Measurements from ENCODE around the gene ABCA9.
"Not testable (repeated sequence)": the region's sequence is repeated elsewhere in the genome, so short reads cannot be mapped to it uniquely, and the experiment has no call there.

ABCA9 gene

DNA sequence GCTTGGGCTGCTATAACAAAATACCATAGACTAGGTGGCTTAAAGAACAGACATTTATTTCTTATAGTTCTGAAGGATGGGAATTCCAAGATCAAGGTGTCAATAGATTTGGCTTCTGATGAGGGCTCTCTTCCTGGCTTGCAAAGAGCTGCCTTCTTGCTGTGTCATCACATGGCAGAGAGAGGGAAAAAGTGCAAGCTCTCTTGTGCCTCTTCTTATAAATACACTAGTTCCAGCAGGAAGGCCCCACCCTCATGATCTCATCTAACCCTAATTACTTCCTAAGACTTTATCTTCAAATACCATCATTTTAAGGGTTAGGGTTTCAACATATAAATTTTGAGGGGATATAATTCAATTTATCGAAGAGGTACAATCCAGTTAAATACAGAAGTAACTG is 30.6 kb downstream of the ABCA9 start:
- no peak for DNase-seq (ENCODE audit: low read depth)

- no peak for DNase-seq (ENCODE audit: low read depth)
These were observed 42.0 kb downstream of the ABCA9 start for GRCh38 chr17:69018687-69019086.

- no peak for DNase-seq (ENCODE audit: low read depth)
These were observed 42.6 kb downstream of the ABCA9 start for GRCh38 chr17:69018022-69018615.

- DNase-seq (ENCODE audit: low read depth), result no peak
These were observed 45.1 kb downstream of the ABCA9 start for GRCh38 chr17:69015631-69016030.

GRCh38 chr17:69012895-69013805 is 47.6 kb downstream of the ABCA9 start:
- no peak for DNase-seq (ENCODE audit: low read depth)

DNA sequence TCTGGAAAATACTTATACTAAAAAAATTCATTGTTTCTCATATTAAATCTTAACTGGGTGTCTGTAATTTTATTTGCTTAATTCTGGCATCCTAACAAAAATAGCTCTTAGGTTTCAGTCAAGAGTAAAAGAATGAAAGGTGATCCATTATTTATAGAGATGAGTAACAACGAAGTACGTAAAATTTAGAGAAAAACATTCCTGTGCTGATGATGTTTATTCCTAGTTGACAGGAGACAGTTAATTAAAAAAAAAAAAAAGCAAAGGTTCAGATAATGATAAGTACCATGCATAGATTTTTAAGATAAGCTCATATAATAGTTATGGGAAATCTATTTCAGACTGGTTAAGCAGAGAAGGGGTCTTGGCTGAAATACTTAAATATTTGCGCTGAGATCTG is 50.8 kb downstream of the ABCA9 start:
- no peak for DNase-seq (ENCODE audit: low read depth)

- not testable (repeated sequence) for DNase-seq (ENCODE audit: low read depth)
These were observed 56.0 kb downstream of the ABCA9 start for GRCh38 chr17:69004759-69005158.

- DNase-seq (ENCODE audit: low read depth), result not testable (repeated sequence)
These were observed 61.0 kb downstream of the ABCA9 start for GRCh38 chr17:68999743-69000142.

GRCh38 chr17:68993112-68993511 is 67.6 kb downstream of the ABCA9 start:
- no peak for DNase-seq (ENCODE audit: low read depth)

DNA sequence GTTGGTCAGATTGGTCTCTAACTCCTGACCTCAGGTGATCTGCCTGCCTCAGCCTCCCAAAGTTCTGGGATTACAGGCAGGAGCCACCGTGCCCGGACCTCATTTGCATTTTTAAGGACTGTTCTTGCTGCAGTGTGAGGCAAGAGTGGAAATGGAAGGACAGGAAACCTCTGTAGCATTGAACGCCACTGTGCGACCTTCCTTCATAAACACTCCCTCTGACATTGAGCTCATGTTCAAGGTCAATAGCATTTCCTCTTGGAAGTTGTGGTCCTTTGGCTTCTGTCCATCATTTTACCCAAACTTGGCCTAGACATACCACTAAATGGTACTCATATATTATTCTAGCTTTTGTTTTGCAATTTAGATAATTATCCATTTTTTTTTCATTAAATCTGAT is 72.8 kb downstream of the ABCA9 start:
- no peak for DNase-seq (ENCODE audit: low read depth)

GRCh38 chr17:68981288-68981687 is 79.4 kb downstream of the ABCA9 start:
- no peak for DNase-seq (ENCODE audit: low read depth)

GRCh38 chr17:68973098-68973846 is 87.5 kb downstream of the ABCA9 start:
- DNase-seq (ENCODE audit: low read depth), result no peak

DNA sequence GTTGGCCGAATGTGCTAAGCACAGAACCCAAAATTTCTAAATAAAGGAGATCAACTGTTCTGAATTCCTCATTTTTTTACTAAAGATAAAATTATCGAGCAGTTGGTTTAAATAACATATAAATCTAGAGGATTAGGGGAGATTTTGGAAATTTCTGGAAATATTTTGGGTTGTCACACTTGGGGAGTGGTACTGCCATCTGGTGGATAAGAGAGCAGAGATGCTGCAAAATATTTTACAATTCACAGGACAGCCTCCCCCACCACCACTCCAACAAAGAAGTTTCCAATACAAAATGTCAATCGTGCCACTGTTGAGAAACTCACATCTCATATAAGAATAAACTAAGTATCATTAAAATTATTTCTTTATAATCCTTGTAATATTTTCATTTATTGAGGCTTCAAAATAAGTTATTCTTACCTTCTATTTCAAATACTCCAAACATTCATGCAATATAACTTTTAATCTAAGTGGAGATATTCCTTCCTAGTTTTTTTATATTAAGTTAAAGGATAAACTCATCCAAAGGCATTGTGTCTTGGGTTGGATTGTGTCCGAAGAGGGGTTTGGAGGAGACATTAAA is 88.5 kb downstream of the ABCA9 start:
- no peak for DNase-seq (ENCODE audit: low read depth)

- no peak for DNase-seq (ENCODE audit: low read depth)
These were observed 91.6 kb downstream of the ABCA9 start for GRCh38 chr17:68969101-68969500.

DNA sequence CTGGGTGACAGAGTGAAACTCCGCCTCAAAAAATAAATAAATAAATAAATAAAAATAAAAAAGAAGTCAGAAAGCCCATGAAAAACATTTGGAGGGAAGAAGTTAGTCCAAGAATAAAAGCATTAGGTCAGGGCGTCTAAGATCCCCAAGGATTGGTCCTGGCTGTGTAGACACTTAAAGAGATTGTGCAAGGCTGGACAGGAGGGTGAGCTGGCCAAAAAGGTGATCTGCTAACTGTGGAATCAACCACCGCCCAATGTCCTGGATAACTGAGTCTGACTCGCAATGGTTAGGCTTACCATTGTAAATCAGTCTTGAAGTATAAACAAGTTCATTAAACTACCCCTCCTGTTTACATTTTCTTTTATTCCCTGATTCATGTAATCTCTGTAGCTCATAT is 96.8 kb downstream of the ABCA9 start:
- no peak for DNase-seq (ENCODE audit: low read depth)

DNA sequence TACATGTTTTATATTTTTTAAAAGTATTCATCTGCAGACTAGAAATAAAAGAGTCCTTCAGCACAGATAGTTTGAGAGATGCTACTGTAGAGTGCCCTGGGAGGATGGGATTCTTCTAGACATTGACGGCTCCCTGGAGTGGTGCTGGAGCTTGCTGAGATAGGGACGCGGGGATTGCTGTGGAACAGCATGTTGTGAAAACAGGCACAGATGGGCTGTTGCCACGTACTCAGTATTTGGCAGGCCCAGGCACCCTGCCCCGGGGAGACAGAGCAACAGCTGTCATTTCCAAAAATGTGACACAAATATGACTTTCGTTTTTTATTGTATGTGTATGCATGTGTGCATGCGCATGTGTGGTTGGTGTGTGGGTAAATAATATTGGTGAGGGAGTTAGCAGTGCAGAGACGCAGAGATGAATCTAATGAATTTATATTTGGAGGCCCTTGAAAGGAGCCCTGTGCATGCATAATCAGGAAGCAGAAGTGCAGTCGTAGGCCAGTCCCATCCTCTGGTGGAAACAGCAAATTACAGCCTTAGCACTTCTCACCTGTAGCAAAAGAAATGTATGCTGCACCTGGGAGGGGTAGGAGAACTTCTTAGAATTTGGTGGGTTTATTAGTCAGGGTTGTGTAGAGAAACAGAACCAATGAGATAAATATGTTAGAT is 99.4 kb downstream of the ABCA9 start:
- DNase-seq (ENCODE audit: low read depth), result no peak

GRCh38 chr17:68959117-68959516 is 101.6 kb downstream of the ABCA9 start:
- DNase-seq (ENCODE audit: low read depth), result not testable (repeated sequence)

DNA sequence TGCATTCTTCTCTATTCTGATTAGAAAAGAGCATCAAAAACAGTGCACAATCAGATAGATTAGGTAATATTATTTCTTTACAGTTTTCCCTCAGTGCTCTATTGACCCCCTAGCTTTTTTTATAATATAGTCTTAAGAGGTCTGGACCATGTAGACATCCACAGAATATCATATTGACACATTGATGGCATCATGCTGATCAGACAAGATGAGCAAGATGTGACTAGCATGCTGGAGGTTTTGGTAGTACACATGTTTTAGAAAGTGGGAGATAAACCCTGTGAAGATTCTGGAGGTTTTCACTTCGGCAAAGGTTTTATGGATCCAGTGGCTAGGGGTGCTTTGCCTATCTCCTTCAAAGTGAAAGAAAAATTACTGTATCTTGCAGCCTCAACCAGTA is 102.8 kb downstream of the ABCA9 start:
- DNase-seq (ENCODE audit: low read depth), result no peak

- no peak for DNase-seq (ENCODE audit: low read depth)
These were observed 105.4 kb downstream of the ABCA9 start, which contains the start of gene ABCA8 for GRCh38 chr17:68955181-68955841. TSS of gene ABCA8 (minus strand) at chr17:68955392. CDS start at chr17:68942034, 13,358 bp downstream.

- DNase-seq (ENCODE audit: low read depth), result no peak
These were observed 106.4 kb downstream of the ABCA9 start for GRCh38 chr17:68954146-68954896.

Data from activated T-cell treated with anti-CD3 and anti-CD28 coated beads for 48 hours (primary cell).